ENCODE data around the gene GSTO2.

GSTO2 gene

GRCh38 chr10:104309980-104310978 is 41.3 kb downstream of the GSTO2 start:
- DNase-seq: peak; percentile 71

DNA sequence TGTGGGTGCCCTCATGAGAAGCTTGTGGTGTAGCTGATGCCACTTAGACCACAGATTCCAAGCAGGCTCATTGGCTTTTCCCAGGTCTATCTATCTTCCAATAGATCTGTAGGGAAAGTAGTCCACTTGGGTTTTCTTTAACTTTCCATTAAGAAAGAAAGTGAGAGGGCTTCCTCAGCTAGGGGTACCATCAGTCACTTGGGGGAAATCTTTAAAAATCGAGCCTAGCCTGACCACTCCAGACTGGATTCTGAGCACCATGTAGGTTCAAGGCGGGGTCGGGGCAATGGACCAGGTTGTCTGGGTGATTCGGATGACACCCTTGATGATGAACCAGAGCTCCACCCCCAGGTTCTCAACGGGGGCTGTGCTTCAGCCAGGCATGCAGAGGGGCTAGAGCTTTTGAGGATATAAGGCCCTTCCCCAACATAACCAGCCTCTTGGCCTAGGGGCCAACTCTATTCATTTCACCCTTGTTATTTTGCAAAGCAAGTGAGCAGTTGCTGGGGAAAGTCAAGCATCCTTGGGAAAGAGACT is 42.3 kb downstream of the GSTO2 start:
- DNase-seq: no peak

GRCh38 chr10:104314591-104315485 is 45.9 kb downstream of the GSTO2 start:
- DNase-seq: no peak

DNA sequence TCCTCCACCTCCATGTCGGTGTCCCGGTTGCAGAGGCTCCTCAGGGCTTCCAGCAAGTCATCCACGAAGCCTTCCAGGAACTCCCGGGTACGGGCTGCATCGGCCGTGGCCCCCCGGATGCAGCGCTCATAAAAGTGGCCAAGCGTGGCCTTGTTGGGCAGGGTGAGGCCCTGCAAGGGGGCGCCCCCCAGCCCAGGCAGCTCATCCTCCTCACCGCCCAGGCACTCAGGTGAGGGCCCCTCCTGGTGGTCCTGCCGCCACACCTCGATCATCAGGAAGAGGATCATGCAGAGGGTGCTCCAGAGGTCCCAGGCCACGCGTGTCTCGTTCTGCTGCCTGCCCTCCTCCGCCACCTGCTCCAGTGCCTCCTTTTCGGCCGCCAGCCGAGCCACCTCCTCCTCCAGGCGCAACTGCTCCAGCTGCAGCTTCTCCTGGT is 46.5 kb downstream of the GSTO2 start:
- DNase-seq: no peak

GRCh38 chr10:104316321-104317099 is 47.5 kb downstream of the GSTO2 start:
- DNase-seq: no peak

- peak; percentile 79 for DNase-seq
Measured at GRCh38 chr10:104317269-104317710, 48.3 kb downstream of the GSTO2 start.

GRCh38 chr10:104317726-104318299 is 48.8 kb downstream of the GSTO2 start:
- no peak for DNase-seq

- no peak for DNase-seq
Measured at GRCh38 chr10:104318326-104318725, 49.3 kb downstream of the GSTO2 start.

DNA sequence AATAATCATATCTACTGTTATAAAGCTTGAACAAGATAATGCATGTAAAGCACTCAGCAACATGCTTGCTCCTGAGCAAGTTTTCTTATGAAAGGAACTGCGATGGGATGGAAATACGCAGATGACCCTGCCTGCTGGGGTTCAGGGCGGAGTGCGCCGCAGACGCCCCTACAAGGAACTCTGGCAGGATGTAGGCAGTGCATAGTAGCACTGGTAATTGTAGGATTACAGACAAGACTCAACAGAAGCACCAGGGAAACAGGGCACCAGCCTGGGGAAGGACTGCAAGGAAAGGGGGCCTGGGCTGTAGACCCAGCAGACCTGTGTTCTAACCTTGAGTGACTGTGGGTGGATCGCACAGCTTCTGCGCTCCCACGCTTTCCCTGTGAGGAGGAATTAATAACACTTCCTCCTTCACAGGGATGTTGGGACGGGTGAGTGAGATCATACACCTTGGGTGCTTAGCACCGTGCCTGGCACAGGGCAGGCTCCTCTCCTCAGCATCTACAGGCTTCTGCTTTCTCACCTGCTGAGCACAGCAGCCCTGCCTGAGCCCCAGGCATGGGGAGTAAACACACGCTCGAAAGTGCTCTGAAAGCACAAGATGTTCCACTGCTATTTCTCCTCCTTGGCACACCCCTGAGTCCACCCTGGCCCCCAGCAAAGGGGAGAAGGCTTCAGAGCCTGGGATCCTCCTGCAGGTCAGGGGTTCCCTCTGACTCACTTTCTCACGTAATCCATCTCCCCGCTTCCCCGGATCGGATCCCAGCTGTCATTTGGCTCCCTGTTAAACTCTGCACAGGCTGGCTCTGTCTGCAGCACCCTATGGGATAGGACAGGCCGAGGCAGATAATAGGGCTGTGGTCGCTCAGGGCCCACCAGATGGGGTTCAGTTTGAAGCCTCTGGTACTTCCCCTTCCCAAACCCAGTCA is 50.1 kb downstream of the GSTO2 start:
- no peak for DNase-seq

GRCh38 chr10:104321226-104321625 is 52.2 kb downstream of the GSTO2 start:
- no peak for DNase-seq

- no peak for DNase-seq
Measured at GRCh38 chr10:104321725-104322415, 52.9 kb downstream of the GSTO2 start.

DNA sequence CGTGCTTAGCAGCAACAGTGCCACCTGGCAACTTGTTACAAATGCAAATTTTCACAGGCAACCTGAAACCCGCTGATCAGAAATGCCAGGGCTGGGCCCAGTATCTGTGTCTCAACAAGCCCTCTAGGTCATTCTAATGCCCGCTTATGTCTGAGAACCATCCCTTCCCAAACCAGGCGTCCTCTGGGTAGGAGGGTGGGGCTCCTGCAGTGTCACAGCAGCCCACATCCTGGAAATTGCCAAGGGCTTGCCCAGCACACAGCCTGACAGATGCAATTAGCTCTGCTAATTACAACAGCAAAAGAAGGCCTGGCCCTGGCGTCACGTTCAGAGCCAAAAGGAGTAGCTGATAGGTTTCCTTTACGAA is 53.4 kb downstream of the GSTO2 start:
- DNase-seq: no peak

DNA sequence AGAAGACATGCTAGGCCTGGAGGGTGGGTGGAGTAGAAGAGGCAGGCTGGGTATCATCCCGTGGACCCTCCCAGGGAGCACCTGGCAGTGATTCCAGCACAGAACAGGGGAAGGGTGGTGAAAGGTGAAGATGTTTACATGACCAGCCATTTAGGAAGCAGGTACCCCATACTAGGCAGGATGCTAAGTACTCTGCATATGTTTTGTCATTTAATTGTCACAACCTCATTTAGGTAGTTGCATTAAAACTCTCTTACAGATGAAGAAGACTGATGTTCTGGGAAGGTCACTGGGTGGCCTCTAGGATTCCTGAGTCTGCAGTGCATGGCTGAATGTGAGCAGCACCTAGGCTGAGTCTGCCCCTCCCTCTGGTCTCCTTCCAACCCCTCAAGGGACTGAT is 54.1 kb downstream of the GSTO2 start:
- DNase-seq: no peak

GRCh38 chr10:104323760-104324201 is 54.8 kb downstream of the GSTO2 start:
- DNase-seq: no peak

DNA sequence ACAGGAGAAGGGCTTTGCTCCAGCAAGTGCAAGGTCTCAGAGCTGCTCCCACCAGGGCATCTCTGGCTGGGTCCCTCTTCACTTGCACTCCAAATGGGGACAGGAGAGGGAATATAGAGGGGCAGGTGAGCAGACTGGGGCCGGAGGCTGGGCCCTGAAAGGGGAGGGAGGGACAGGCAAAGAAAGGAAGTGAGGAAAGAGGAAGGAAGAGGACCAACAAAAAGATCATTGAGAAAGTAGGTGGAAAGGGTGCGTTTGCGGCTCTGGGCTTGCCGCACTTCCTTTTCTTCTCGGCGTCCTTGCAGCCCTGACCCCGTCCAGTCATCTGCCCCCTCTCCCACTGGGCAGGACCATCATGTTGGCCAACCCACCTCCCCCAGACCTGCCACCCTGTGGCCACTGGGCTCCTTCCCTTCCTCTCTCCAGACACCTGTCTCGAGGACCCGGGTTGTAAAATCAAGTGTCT is 55.3 kb downstream of the GSTO2 start:
- no peak for DNase-seq

- DNase-seq: no peak
Measured at GRCh38 chr10:104324931-104325330, 55.9 kb downstream of the GSTO2 start.

DNA sequence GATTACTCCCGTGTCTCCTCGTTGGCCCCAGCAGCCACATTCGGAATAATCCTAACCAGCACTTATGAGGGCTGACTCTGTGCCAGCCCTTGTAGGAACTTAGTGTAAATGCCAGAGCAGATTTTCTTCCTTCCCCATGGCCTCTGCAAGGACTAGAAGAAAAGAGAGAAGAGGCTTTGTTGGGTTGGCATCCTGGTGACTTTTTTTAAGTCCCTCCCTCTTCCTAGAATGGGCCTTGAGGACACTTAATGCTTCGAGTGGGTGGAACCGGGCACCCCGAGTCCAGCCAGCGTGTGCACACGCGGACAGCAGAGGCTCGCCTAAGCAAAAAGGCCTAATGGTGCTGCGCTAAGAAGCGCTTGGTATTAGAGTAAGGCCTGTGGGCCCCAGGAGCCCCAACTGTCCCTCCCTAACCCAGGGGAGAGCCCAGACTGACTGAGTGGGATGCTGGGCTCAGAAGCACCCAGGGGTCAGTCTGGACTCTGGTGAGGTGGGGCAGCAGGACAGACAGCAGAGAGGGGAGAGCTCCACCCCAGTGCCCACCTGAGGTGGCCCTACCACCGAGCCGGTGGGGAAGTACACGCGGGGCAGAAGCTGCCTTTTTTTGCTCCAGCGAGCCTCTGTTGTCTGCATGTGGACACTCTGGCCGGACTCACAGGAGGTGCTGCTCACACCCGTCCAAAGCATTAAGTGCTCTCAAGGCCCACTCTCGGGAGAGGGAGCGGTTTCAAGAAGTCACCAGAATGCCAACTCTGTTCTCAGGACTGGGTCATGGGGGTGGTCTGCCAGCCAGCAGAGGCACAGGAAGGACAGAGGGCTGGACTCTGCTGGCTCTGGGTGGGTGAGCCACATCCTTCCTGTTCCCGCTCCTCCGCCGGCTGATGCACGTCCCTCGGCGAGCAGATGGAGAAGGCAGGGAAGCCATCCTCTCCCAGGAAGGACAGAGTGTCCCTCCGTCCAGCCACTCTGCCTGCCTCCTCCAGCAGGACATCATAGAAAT is 56.8 kb downstream of the GSTO2 start:
- no peak for DNase-seq

GRCh38 chr10:104326991-104327610 is 58.1 kb downstream of the GSTO2 start:
- DNase-seq: no peak
